Measurements from ENCODE around the gene MARVELD1. TPM values are rescaled to one million over a fixed set of nuclear protein-coding genes. Genes with fewer than 3 reads are reported as not detected.

MARVELD1 gene
- total and polyA plus RNA-seq, 2 experiments from 2014 or later = 7.3 to 23.7 TPM

DNA sequence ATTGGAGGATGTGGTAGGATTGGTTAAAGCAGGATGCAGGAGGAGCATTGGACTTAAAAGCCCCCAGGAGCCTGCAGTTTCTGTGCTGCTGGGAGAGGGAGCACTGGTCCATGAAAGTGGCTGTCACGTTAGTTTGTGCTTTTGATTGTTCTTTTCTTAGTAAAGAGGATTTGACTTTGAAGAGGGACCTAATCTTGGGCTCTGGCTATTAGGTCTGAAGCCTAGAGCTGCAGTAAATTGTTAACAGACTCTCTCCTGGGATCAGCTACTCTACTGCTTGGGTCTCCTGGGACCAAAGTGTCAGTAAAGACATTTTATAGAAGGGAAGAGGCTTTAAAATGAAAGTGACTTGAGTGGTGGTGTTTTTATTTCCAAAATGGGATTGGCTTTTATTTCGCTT, 27.1 kb downstream of the MARVELD1 start (continued):
- TF ChIP-seq, protein P1, sequence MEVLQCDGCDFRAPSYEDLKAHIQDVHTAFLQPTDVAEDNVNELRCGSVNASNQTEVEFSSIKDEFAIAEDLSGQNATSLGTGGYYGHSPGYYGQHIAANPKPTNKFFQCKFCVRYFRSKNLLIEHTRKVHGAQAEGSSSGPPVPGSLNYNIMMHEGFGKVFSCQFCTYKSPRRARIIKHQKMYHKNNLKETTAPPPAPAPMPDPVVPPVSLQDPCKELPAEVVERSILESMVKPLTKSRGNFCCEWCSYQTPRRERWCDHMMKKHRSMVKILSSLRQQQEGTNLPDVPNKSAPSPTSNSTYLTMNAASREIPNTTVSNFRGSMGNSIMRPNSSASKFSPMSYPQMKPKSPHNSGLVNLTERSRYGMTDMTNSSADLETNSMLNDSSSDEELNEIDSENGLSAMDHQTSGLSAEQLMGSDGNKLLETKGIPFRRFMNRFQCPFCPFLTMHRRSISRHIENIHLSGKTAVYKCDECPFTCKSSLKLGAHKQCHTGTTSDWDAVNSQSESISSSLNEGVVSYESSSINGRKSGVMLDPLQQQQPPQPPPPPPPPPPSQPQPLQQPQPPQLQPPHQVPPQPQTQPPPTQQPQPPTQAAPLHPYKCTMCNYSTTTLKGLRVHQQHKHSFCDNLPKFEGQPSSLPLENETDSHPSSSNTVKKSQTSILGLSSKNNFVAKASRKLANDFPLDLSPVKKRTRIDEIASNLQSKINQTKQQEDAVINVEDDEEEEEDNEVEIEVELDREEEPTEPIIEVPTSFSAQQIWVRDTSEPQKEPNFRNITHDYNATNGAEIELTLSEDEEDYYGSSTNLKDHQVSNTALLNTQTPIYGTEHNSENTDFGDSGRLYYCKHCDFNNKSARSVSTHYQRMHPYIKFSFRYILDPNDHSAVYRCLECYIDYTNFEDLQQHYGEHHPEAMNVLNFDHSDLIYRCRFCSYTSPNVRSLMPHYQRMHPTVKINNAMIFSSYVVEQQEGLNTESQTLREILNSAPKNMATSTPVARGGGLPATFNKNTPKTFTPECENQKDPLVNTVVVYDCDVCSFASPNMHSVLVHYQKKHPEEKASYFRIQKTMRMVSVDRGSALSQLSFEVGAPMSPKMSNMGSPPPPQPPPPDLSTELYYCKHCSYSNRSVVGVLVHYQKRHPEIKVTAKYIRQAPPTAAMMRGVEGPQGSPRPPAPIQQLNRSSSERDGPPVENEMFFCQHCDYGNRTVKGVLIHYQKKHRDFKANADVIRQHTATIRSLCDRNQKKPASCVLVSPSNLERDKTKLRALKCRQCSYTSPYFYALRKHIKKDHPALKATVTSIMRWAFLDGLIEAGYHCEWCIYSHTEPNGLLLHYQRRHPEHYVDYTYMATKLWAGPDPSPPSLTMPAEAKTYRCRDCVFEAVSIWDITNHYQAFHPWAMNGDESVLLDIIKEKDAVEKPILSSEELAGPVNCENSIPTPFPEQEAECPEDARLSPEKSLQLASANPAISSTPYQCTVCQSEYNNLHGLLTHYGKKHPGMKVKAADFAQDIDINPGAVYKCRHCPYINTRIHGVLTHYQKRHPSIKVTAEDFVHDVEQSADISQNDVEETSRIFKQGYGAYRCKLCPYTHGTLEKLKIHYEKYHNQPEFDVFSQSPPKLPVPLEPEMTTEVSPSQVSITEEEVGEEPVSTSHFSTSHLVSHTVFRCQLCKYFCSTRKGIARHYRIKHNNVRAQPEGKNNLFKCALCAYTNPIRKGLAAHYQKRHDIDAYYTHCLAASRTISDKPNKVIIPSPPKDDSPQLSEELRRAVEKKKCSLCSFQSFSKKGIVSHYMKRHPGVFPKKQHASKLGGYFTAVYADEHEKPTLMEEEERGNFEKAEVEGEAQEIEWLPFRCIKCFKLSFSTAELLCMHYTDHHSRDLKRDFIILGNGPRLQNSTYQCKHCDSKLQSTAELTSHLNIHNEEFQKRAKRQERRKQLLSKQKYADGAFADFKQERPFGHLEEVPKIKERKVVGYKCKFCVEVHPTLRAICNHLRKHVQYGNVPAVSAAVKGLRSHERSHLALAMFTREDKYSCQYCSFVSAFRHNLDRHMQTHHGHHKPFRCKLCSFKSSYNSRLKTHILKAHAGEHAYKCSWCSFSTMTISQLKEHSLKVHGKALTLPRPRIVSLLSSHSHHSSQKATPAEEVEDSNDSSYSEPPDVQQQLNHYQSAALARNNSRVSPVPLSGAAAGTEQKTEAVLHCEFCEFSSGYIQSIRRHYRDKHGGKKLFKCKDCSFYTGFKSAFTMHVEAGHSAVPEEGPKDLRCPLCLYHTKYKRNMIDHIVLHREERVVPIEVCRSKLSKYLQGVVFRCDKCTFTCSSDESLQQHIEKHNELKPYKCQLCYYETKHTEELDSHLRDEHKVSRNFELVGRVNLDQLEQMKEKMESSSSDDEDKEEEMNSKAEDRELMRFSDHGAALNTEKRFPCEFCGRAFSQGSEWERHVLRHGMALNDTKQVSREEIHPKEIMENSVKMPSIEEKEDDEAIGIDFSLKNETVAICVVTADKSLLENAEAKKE (CRISPR knock-in tag; IDR thresholded peaks at IDR 0.05) = no peak
- no peak for TF ChIP-seq EZH2 (IDR thresholded peaks at IDR 0.05; ENCODE audit: low read depth, unreplicated experiment)
- TF ChIP-seq ZNF331 (CRISPR knock-in tag; IDR thresholded peaks at IDR 0.05; ENCODE audit: low read depth) = no peak
- TF ChIP-seq CREB1 (CRISPR knock-in tag; IDR thresholded peaks at IDR 0.05; ENCODE audit: low read depth) = no peak

- no peak overlapping the region for H2AFZ ChIP-seq
- ATAC-seq (no peak), DNase-seq (ENCODE audit: low spot score) (no peak)
- H3K4me3 ChIP-seq = no peak overlapping the region
- H3K27me3 ChIP-seq (ENCODE audit: insufficient read depth) = no peaks in the 10 kb centered on the region
- H3K4me1 ChIP-seq (ENCODE audit: insufficient read depth) = no peaks in the 10 kb centered on the region
- Mint-ChIP-seq H3K27me3 (ENCODE audit: insufficient read depth, low read depth, poor library complexity) (no peaks in the 10 kb centered on the region), H3K4me1 (peaks cover 3% of the 10 kb centered on the region), H3K9me3 (no peaks in the 10 kb centered on the region), H3K36me3 (ENCODE audit: low read depth) (peaks cover 70% of the 10 kb centered on the region), H3K4me3 (no peak overlapping the region), H3K27ac (no peak overlapping the region)
- peaks cover 49% of the 10 kb centered on the region for H3K79me2 ChIP-seq (replicated peaks; ENCODE audit: insufficient read depth)
- no peak overlapping the region for H3K27ac ChIP-seq (ENCODE audit: low read depth)
- no peak overlapping the region for H3K4me2 ChIP-seq
- H3F3A ChIP-seq (replicated peaks; ENCODE audit: low read depth) = no peaks in the 10 kb centered on the region
- peaks cover 14% of the 10 kb centered on the region for H4K20me1 ChIP-seq (replicated peaks; ENCODE audit: insufficient read depth)
- H3K9me2 ChIP-seq (ENCODE audit: insufficient read depth) = no peaks in the 10 kb centered on the region
- H3K36me3 ChIP-seq (ENCODE audit: insufficient read depth) = peaks cover 22% of the 10 kb centered on the region
- TF ChIP-seq, protein P2, sequence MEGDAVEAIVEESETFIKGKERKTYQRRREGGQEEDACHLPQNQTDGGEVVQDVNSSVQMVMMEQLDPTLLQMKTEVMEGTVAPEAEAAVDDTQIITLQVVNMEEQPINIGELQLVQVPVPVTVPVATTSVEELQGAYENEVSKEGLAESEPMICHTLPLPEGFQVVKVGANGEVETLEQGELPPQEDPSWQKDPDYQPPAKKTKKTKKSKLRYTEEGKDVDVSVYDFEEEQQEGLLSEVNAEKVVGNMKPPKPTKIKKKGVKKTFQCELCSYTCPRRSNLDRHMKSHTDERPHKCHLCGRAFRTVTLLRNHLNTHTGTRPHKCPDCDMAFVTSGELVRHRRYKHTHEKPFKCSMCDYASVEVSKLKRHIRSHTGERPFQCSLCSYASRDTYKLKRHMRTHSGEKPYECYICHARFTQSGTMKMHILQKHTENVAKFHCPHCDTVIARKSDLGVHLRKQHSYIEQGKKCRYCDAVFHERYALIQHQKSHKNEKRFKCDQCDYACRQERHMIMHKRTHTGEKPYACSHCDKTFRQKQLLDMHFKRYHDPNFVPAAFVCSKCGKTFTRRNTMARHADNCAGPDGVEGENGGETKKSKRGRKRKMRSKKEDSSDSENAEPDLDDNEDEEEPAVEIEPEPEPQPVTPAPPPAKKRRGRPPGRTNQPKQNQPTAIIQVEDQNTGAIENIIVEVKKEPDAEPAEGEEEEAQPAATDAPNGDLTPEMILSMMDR (conservative IDR thresholded peaks at IDR 0.05; ENCODE audit: low read depth in 2 of 2) = no peak
- TF ChIP-seq NANOG (IDR thresholded peaks at IDR 0.05; ENCODE audit: borderline replicate concordance) = no peak
- no peak for TF ChIP-seq ZNF331 (CRISPR knock-in tag; IDR thresholded peaks at IDR 0.05; ENCODE audit: low read depth)
- TF ChIP-seq EZH2 (IDR thresholded peaks at IDR 0.05; ENCODE audit: low read depth, unreplicated experiment) = no peak
- TF ChIP-seq, protein P1 (CRISPR knock-in tag; IDR thresholded peaks at IDR 0.05) = no peak
These were observed 29.8 kb downstream of the MARVELD1 start for GRCh38 chr10:97743169-97743943.
